ENCODE measurements around the gene TAL1. TPM values are rescaled to one million over a fixed set of nuclear protein-coding genes. Genes with fewer than 3 reads are reported as not detected.

The TAL1 gene
- total and polyA plus RNA-seq, 2 of the 8 experiments (the other 6 are each of a cell fraction or from before 2014, with no cell fraction given) = 0.09 to 0.15 TPM

DNA sequence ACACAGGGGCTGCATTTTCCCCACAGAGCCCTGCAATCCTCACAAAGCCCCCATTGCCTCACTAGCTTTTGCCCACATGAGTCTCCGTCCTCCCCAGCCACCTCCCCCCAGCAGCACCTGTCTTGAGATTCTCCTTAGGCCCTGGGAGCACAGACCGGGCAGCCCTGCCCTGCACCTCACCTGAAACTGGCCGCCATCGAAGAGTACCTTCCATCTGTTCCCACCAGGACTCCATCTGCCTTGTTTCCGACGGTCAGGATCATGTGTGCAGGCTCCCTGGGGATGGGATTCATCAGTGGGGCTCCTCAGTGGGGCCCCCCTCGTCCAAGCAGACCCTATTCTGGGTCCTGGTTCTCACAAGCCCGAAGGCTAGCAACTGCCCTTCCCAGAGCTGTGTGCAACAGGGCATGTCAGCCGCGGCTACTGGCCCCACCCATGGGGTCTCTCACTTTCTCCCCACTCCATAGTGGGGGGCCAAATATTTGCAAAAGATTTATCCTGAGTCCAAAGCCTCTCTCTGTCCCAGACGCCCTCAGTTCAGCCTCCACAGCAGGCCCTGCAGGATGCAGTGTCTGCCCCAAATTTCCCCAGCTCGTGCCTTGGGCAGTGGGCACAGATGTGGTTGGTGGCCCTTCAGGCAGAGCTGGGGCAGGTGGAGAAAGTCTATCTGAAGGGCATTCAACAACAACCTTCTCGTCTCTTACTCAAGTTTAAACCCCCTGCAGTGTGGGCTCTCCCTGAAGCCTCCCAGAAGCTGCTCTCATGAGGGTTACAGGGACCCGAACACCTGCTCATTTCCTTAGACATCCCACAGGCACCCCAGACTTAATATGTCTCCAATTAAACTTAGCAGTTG lies 47.0 kb downstream of the TAL1 start:
- Histone ChIP-seq H3K4me3 (ENCODE audit: extremely low read depth in 1 of 4, insufficient read depth in 2 of 4, low read depth in 3 of 4, low read length in 4 of 4) (no peak overlapping the region), H3K23me2 (ENCODE audit: low read depth, low read length) (peaks cover 7% of the 10 kb centered on the region; the same call in 1 of the 2 replicates), H2BK20ac (ENCODE audit: low read length) (no peak overlapping the region), H2BK5ac (ENCODE audit: low read depth, low read length) (no peak overlapping the region), H4K8ac (ENCODE audit: extremely low read depth, insufficient read depth, low read length) (no peak overlapping the region), H3K9me3 (ENCODE audit: insufficient read depth in 2 of 2, low read depth in 1 of 2, low read length in 1 of 2) (no peaks in the 10 kb centered on the region), H4K91ac (replicated peaks; ENCODE audit: insufficient read length, low read length) (no peak overlapping the region), H3K27ac (ENCODE audit: low read depth, low read length) (no peak overlapping the region), H2AFZ (ENCODE audit: low read length) (no peak overlapping the region), H3K36me3 (ENCODE audit: control insufficient read depth in 2 of 4, insufficient read depth in 4 of 4, low read length in 3 of 4) (no peaks in the 10 kb centered on the region), H3K4me1 (replicated peaks in 1 of 4; ENCODE audit: control insufficient read depth in 3 of 4, insufficient read depth in 4 of 4, low read length in 3 of 4) (peaks cover 0 to 1% (median under 1%) of the 10 kb centered on the region in 4 experiments; a peak in 4 of 7 replicates), H3K79me2 (ENCODE audit: control insufficient read depth in 1 of 2, insufficient read depth in 2 of 2, low read length in 2 of 2) (no peaks in the 10 kb centered on the region), H4K5ac (ENCODE audit: insufficient read length, low read depth, low read length) (no peak overlapping the region), H2BK15ac (ENCODE audit: low read length) (no peak overlapping the region), H2AK5ac (ENCODE audit: low read depth, low read length) (no peak overlapping the region), H3K79me1 (ENCODE audit: low read depth, low read length) (no peaks in the 10 kb centered on the region), H3K56ac (replicated peaks; ENCODE audit: insufficient read length, low read depth, low read length) (no peak overlapping the region), H2BK120ac (replicated peaks; ENCODE audit: low read depth, low read length) (no peak overlapping the region), H3K18ac (ENCODE audit: extremely low read depth, low read length) (no peak overlapping the region), H3K14ac (ENCODE audit: insufficient read length) (no peak overlapping the region), H3K9ac (replicated peaks in 1 of 4; ENCODE audit: extremely low read depth in 1 of 4, low read depth in 3 of 4, low read length in 3 of 4) (no peak overlapping the region), H3K27me3 (replicated peaks in 1 of 4; ENCODE audit: control insufficient read depth in 3 of 4, extremely low read depth in 1 of 4, insufficient read depth in 3 of 4, low read length in 3 of 4) (peaks cover 0 to 10% (median 7%) of the 10 kb centered on the region in 4 experiments; a peak in 5 of 7 replicates), H3K4ac (replicated peaks; ENCODE audit: insufficient read length, low read depth, low read length) (no peak overlapping the region), H3K4me2 (ENCODE audit: insufficient read depth in 1 of 2, low read depth in 2 of 2, low read length in 2 of 2) (no peak overlapping the region), H3K23ac (ENCODE audit: insufficient read length) (no peak overlapping the region), H2BK12ac (ENCODE audit: low read depth, low read length) (no peak overlapping the region), H4K20me1 (replicated peaks in 1 of 2; ENCODE audit: control insufficient read depth in 1 of 2, insufficient read depth in 2 of 2, low read length in 2 of 2) (no peaks in the 10 kb centered on the region)
- DNase-seq (ENCODE audit: low read depth in 1 of 2, low spot score in 2 of 2) = no peak
- CTCF ChIA-PET (ENCODE audit: partially characterized antibody) = interaction anchor here (0.6 to 14.4 kb wide), 8 partner anchors 7 to 204 kb away, joined by 3 to 207 read pairs (median 6); partner anchors contain the start of gene PDZK1IP1
- 85% methylated on average over 14 of the region's 14 CpGs; no CpG with 5 or more reads in 1 of the 2 experiments for WGBS, 2 experiments (ENCODE audit: extremely low coverage in 1 of 2, insufficient coverage in 1 of 2, insufficient read length in 1 of 2, insufficient replicate concordance in 2 of 2, low coverage in 1 of 2, low lambda C conversion rate in 2 of 2, missing lambda C conversion rate in 1 of 2)
- FAIRE-seq = no peak
- POLR2A ChIA-PET (ENCODE audit: partially characterized antibody) = no interaction called here
- TF ChIP-seq HDAC6 (IDR thresholded peaks at IDR 0.05; ENCODE audit: low read depth, low read length) = no peak
- TF ChIP-seq ZNF274 (IDR thresholded peaks at IDR 0.05; ENCODE audit: borderline replicate concordance, extremely low read depth, low read length) = no peak
- no peak for TF ChIP-seq YY1 (IDR thresholded peaks at IDR 0.05; ENCODE audit: low read depth, low read length)
- TF ChIP-seq RAD21 (IDR thresholded peaks at IDR 0.05 in 1 of 2, conservative IDR thresholded peaks at IDR 0.05 in 1 of 2; ENCODE audit: low read depth in 2 of 2, low read length in 2 of 2) = no peak
- no peak for TF ChIP-seq RNF2 (IDR thresholded peaks at IDR 0.05; ENCODE audit: borderline replicate concordance, low read depth, low read length, missing control alignments, poor library complexity, severe bottlenecking)
- no peak for TF ChIP-seq JUND (IDR thresholded peaks at IDR 0.05; ENCODE audit: low read length)

All from H1 (cell line).